K562 (cell line): ENCODE measurements around the gene DEDD. TPM values are rescaled to one million over a fixed set of nuclear protein-coding genes. Genes with fewer than 3 reads are reported as not detected.

ENCODE experiments used
- ATAC-seq: fragments of 200-7000 bp; cut with Tn5 transposase; 3 replicates; pipeline ENCODE4 v1.9.1; 2020; ENCODE audit warnings: moderate library complexity
- BruUV-seq: library from RNA; stranded (reverse); fragments of 400-500 nt; replicated peaks from 2 replicates; lab custom pipeline; 2021; lab: Mats Ljungman, UMichigan
- CTCF ChIA-PET: fragments of 300-600 bp; formaldehyde crosslinking; extraction: SDS; loops from one replicate; lab custom pipeline; 2021; ENCODE audit warnings: low intra/inter-chr PET ratio; lab: Yijun Ruan, JAX
- POLR2A ChIA-PET: fragments of 300-600, 350-650 bp; sonication (Branson Sonifier 250); formaldehyde crosslinking; extraction: SDS; loops from one replicate; lab custom pipeline; 2021; ENCODE audit warnings: antibody characterized with exemption, inconsistent platforms; lab: Yijun Ruan, JAX
- DNase-seq, 4 experiments: peaks; one replicate each; pipeline versions ENCODE4 v3.0.0 to v3.0.0-alpha.2; 2011 to 2018; ENCODE audit warnings: low spot score in 3 of 4, mixed read lengths in 3 of 4; ENCODE audit errors: extremely low read depth in 1 of 4
- FAIRE-seq: peaks from 2 replicates; lab custom pipeline; 2011; peaks lifted over from hg19 to GRCh38; lab: Jason Lieb, UNC
- H2AFZ ChIP-seq: 2 replicates; pipeline ENCODE4 v1.6.0; 2011; ENCODE audit warnings: low read depth, low read length, control low read depth, inconsistent platforms
- H3K27ac ChIP-seq: fragments of 200-600 bp; 3 replicates; pipeline ENCODE4 v1.8.0; 2011; ENCODE audit warnings: low read depth, mild to moderate bottlenecking, control low read depth, inconsistent platforms, low read length, moderate library complexity, mixed read lengths; ENCODE audit errors: extremely low read depth
- H3K27me3 ChIP-seq, 2 experiments: fragments of 300-600 bp in 1 of 2; 2 replicates in 1 of 2; 3 replicates in 1 of 2; pipeline versions ENCODE4 v1.6.0 to v1.8.0; 2011; ENCODE audit warnings: inconsistent platforms in 2 of 2, low read length in 2 of 2, mild to moderate bottlenecking in 1 of 2, mixed read lengths in 1 of 2, moderate library complexity in 1 of 2; ENCODE audit not compliant: control insufficient read depth in 2 of 2, insufficient read depth in 2 of 2
- H3K36me3 ChIP-seq: fragments of 300-600 bp; 3 replicates; pipeline ENCODE4 v1.8.0; 2011; ENCODE audit warnings: mild to moderate bottlenecking, low read length, inconsistent platforms; ENCODE audit not compliant: control insufficient read depth, insufficient read depth
- H3K4me1 ChIP-seq, 2 experiments: fragments of 200-600 bp in 1 of 2; replicated peaks in 1 of 2; 2 replicates in 1 of 2; 3 replicates in 1 of 2; pipeline versions ENCODE4 v1.5.1 to v1.8.0; 2011; ENCODE audit warnings: inconsistent platforms in 2 of 2, low read length in 2 of 2, mild to moderate bottlenecking in 1 of 2, mixed read lengths in 1 of 2, moderate library complexity in 1 of 2; ENCODE audit not compliant: control insufficient read depth in 2 of 2, insufficient read depth in 2 of 2
- H3K4me2 ChIP-seq: 2 replicates; pipeline ENCODE4 v1.6.1; 2011; ENCODE audit warnings: low read length, control low read depth, inconsistent platforms, mixed read lengths; ENCODE audit not compliant: insufficient read depth
- H3K4me3 ChIP-seq: fragments of 200-600 bp; sonication (generic), shearing (Covaris generic); 2 replicates; pipeline ENCODE4 v1.5.1; 2016; ENCODE audit warnings: control low read depth, inconsistent platforms
- H3K79me2 ChIP-seq: fragments of 200-600 bp; 3 replicates; pipeline ENCODE4 v1.8.0; 2011; ENCODE audit warnings: low read length, inconsistent platforms; ENCODE audit not compliant: control insufficient read depth, insufficient read depth
- H3K9ac ChIP-seq, 2 experiments: 2 replicates each; pipeline versions ENCODE4 v1.6.0 to v1.6.1; 2011; ENCODE audit warnings: low read depth in 2 of 2, low read length in 2 of 2, control low read depth in 1 of 2, inconsistent platforms in 1 of 2, mild to moderate bottlenecking in 1 of 2, mixed read lengths in 1 of 2; ENCODE audit not compliant: insufficient read depth in 1 of 2
- H3K9me1 ChIP-seq: one replicate; pipeline ENCODE4 v1.6.0; 2011; ENCODE audit warnings: inconsistent platforms, mild to moderate bottlenecking, low read length, moderate library complexity; ENCODE audit not compliant: control insufficient read depth, insufficient read depth
- H3K9me3 ChIP-seq: replicated peaks from 2 replicates; pipeline ENCODE4 v1.5.1; 2011; ENCODE audit warnings: low read depth, low read length, inconsistent platforms; ENCODE audit not compliant: control insufficient read depth, insufficient read depth
- H4K20me1 ChIP-seq: replicated peaks from 2 replicates; pipeline ENCODE4 v1.6.1; 2011; ENCODE audit warnings: low read length, inconsistent platforms, mixed read lengths; ENCODE audit not compliant: control insufficient read depth, insufficient read depth
- COPS2 ChIP-seq: fragments of 450-650 bp; conservative IDR thresholded peaks from 2 replicates; pipeline ENCODE4 v1.6.1; 2016; ENCODE audit warnings: mild to moderate bottlenecking, moderate library complexity
- ELF4 ChIP-seq: fragments of 450-650 bp; formaldehyde crosslinking; IDR thresholded peaks from 2 replicates; pipeline ENCODE4 v1.4.0; 2022; ENCODE audit warnings: missing genetic modification characterization
- ZNF644 ChIP-seq: fragments of 200-800 bp; sonication (Bioruptor generic); IDR thresholded peaks from 2 replicates; pipeline ENCODE4 v1.6.1; 2016; ENCODE audit warnings: low read depth, missing genetic modification characterization, missing compliant biosample characterization
- ZZZ3 ChIP-seq: fragments of 450-650 bp; IDR thresholded peaks from 2 replicates; pipeline ENCODE4 v1.6.1; 2016; ENCODE audit warnings: antibody characterized with exemption, mild to moderate bottlenecking, moderate library complexity
- WGBS: fragments of 100-300 bp; shearing (Covaris generic); methylation state at CpG from one replicate; pipeline ENCODE4 v1.1.6; 2016; ENCODE audit warnings: low coverage, mixed read lengths; ENCODE audit not compliant: insufficient coverage; ENCODE audit errors: missing lambda C conversion rate; 5-methylcytosine and 5-hydroxymethylcytosine counted together
- in situ Hi-C: fragments of 300-500 bp; cut with MboI; formaldehyde crosslinking; loops from 4 replicates; pipeline ENCODE4 v1.15.0; 2018; ENCODE audit warnings: inconsistent platforms, mixed read lengths
- intact Hi-C: fragments of 100-400 bp; cut with micrococcal nuclease; formaldehyde crosslinking; loops from 2 replicates; pipeline ENCODE4 v1.14.2; 2022
- polyA plus RNA-seq, 8 experiments: library from polyadenylated mRNA; depleted of rRNA in 4 of 8; stranded (reverse) in 5 of 8; unstranded in 3 of 8; fragments of >200 nt; fragmentation: Nextera tagmentation in 2 of 8; fragmentation: Illumina TruSeq in 1 of 8; extraction: Ambion mirVana in 2 of 8; extraction: Trizol in 1 of 8; gene quantifications; 2 replicates each; pipeline versions ENCODE4 v1.2.1 to v1.2.3, GENCODE V29; 2011 to 2014; ENCODE audit warnings: inconsistent platforms in 1 of 8, missing spikeins in 1 of 8
- total RNA-seq, 7 experiments: library from RNA; depleted of rRNA in 6 of 7; stranded (reverse); fragments of >200 nt in 6 of 7; fragmentation: Illumina TruSeq in 2 of 7; extraction: Trizol in 2 of 7; gene quantifications; 2 replicates each; pipeline versions ENCODE4 v1.2.1 to v1.2.3, GENCODE V29; 2011 to 2021; ENCODE audit warnings: low replicate concordance in 1 of 7

DEDD gene
- total and polyA plus RNA-seq, 9 of the 15 experiments (the other 6 are each of a cell fraction or from before 2014, with no cell fraction given): 11.6 to 41.0 (median 16.8) TPM

- intact Hi-C loops: no loop called here
- no peak overlapping the region for H2AFZ ChIP-seq
- in situ Hi-C loops: loop anchor here (25.0 kb wide), 1 partner anchor 244 kb away; no protein-coding TSS in a partner anchor
- POLR2A ChIA-PET: interaction anchor here (0.6 to 2.1 kb wide), 2 partner anchors 35 to 234 kb away, joined by 3 to 5 read pairs; partner anchors contain the start of gene USF1
- no peaks in the 10 kb centered on the region for H3K36me3 ChIP-seq
- H3K9ac ChIP-seq: no peak overlapping the region
- H4K20me1 ChIP-seq: no peaks in the 10 kb centered on the region
- CTCF ChIA-PET: no interaction called here
- H3K4me1 ChIP-seq: peaks cover 17 to 18% of the 10 kb centered on the region in 2 experiments; a peak in 4 of 5 replicates
- 40% methylated on average over 5 of the region's 5 CpGs for WGBS
- TF ChIP-seq COPS2 (no peak), ZNF644 (tag) (no peak), ELF4 (CRISPR knock-in tag) (no peak), ZZZ3 (no peak)
- TF ChIP-seq, all 486 proteins: peak for 0
- no peak for FAIRE-seq
- no peak overlapping the region for H3K4me2 ChIP-seq
- no peak overlapping the region for H3K27ac ChIP-seq
- no peaks in the 10 kb centered on the region for H3K79me2 ChIP-seq
- H3K4me3 ChIP-seq: no peak overlapping the region
- H3K9me3 ChIP-seq: no peaks in the 10 kb centered on the region
- H3K27me3 ChIP-seq: no peaks in the 10 kb centered on the region
- no peak for ATAC-seq
- DNase-seq: no peak
- no peaks in the 10 kb centered on the region for H3K9me1 ChIP-seq
- no TSS peak for BruUV-seq
Measured at GRCh38 chr1:161081519-161081918, 50.9 kb downstream of the DEDD start.
